Myocyte (in vitro differentiated cells): ENCODE data around the gene COL3A1. TPM values are rescaled to one million over a fixed set of nuclear protein-coding genes. Genes with fewer than 3 reads are reported as not detected.

Experiments
- DNase-seq: peaks from one replicate; pipeline ENCODE4 v3.0.0-alpha.2; 2012; ENCODE audit warnings: low read depth
- total RNA-seq: library from RNA; depleted of rRNA; stranded (reverse); fragments of >200 nt; gene quantifications from 2 replicates; pipeline ENCODE4 v1.2.3, GENCODE V29; 2014

Gene COL3A1
- total RNA-seq, 1 donor from 2014 or later: 1,311 TPM

DNA sequence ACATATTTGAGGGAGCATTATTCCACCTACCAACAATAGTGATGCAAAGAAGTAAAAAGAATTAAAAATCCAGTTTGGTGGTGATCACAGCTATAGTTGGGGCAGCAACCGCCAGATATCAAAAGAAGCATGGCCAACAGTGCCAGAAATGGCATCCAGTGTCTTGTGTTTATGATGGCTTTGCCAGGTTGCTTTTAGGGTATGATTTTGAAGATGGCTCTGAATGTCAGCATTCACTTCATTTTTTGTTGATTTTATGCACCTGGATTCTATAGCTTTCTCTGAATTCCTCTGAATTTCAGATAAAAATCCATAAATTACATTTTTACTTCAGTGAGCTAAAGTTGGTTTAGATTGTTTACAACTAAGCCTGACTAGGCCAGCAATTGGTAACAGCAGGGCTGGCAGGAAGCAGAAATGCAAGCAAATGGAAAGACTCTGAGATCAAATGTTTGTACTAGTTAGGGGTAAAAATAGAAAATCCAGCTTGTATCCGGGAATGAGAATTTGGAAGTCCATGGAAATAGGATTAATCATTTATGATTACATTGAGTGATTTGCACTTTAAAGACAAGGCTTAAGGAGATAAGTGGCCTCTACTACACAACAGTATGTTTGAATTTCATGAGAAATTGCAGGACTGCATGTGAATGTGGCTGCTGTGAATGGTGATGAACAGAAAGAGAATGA lies 40.4 kb downstream of the COL3A1 start:
- DNase-seq: peak; percentile 36

GRCh38 chr2:189015359-189015758 lies 41.2 kb downstream of the COL3A1 start:
- DNase-seq: no peak

GRCh38 chr2:189016311-189016861 lies 42.2 kb downstream of the COL3A1 start:
- no peak for DNase-seq

DNA sequence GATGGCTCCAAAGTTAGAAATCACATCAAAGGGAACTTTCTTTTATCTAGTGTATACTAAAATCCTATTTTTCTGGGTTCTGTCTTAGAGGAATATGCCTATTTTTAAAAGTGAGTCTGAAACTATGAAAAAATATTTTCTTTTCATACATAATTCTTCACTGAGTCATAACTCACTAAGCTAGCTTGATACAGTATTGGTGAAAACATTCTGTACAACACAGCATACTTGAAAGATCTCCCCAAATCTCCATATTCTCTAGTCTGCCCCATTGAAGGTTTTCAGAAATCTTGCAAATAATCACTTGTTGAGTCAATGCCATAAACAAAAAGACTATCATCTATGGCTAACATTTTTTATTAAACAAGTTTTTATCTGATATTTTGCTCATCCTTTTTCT lies 44.5 kb downstream of the COL3A1 start:
- no peak for DNase-seq

DNA sequence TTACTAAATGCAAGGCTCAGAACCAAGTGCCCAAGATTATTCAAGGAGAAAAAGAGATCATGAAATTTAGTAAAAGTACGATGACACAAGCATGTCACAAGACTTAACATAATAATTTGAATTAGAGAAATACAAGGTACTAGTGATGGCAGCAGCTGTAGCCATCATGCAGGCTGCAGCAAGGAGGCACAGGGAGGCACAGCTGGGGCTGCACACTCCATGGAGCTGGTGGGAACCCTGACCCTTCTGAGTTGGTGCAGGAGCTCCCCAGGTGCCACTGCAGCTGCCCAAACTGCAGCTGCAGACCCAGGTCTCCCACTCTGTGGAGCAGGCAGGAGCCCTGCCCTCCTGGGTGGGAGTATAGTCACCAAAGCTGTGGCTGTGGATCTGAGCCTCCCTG lies 46.0 kb downstream of the COL3A1 start:
- peak; percentile 30 for DNase-seq

DNA sequence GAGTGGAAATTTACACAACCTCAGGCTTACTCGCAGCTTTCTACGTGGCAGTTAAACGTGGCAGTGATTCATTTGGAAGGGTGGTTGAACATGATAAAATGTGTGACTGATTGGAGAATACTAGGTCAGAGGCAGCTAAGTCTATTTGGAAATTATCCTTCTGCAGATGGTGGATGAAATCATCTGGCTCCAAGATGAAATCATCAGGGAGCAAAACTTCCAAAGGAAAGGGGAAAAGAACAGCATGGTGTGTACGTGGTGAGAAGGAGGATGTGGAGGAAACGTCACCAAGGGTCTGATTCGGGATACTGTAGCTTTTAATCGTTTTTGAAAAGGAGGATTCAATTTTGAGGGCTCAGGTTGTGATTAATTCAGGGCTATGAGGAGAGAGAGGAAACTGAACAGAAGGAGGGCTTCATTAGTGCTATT lies 47.9 kb downstream of the COL3A1 start:
- no peak for DNase-seq

- no peak for DNase-seq
Observed at GRCh38 chr2:189022492-189022891, 48.3 kb downstream of the COL3A1 start.

DNA sequence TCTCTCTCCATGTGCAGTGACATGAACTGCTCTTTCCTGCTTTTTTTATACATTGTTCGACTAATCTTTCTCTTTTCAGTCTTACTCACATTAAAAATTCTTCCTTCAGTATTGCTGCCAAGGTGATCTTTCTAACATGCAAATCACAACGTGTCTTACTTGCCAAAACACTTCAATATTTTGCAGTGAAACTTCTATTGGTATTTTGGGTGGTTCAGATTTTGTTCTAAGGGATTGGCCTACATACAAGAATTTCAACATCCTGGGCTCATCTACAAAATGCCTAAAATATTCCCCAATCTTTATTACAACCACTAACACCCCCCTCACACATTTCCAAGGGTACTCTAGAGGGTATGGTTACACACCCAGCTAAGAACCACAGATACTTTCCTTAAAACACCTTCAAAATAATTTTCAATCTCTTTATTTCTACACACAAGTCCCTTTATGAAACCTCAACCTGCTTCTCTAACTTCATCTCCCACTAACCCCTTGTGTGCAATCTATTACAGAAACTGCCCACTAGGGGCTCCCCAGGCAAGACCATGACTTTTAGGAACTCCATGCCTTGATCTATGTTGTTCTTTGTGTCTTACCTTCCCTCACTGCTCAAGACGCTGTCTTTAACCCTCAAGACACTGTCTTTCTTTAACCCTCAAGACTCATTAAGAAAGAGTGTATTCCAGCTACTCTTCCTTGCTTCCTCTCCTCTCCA lies 50.9 kb downstream of the COL3A1 start:
- DNase-seq: no peak

GRCh38 chr2:189037518-189037917 lies 63.3 kb downstream of the COL3A1 start:
- DNase-seq: no peak

DNA sequence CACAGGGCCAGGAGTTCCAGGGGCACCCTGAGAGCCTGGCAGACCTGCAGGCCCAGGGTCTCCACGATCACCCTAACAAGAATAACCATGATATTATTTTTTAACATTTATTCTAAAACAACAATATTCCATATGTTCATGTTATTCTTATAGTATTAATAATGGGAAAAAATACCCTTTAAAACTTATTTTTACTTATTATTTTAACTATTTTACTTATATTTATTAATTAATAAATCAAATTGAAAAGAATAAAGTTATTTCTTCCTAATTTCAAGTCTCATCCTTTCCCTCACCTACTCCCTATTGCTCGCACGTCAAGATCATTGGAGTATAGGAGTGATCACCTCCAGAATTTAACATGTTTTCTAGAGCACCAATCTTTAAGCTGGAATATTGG lies 71.7 kb downstream of the COL3A1 start:
- DNase-seq: no peak

GRCh38 chr2:189046320-189046719 lies 72.1 kb downstream of the COL3A1 start:
- no peak for DNase-seq

- no peak for DNase-seq
Observed at GRCh38 chr2:189047171-189047888, 73.2 kb downstream of the COL3A1 start.

- no peak for DNase-seq
Observed at GRCh38 chr2:189048189-189048588, 74.0 kb downstream of the COL3A1 start.

- DNase-seq: no peak
Observed at GRCh38 chr2:189049709-189050164, 75.6 kb downstream of the COL3A1 start.

DNA sequence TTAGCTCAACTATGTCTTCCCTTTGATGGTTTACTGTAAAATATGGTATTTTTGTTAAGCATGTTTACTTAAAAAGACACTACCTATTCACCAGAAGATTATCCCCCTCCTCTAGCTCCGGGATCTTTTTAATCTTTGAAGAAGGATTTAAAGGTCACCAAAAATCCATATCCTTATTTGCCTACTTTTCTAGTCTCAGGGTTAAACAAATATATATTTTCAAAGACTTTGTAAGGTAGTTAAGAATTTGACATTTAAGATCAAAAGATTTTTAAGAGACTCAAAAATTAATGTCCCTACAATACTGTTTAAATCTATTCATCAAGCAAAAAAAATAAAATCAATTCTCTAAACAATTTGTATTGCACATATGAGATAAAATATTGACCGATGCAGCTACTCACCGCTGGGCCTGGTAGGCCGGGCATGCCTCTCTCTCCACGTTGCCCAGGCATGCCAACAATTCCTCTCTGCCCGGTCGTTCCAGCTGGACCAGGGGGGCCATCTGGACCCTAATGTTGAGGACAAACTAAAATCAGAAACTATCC lies 76.1 kb downstream of the COL3A1 start:
- no peak for DNase-seq

- no peak for DNase-seq
Observed at GRCh38 chr2:189056200-189057106, 82.3 kb downstream of the COL3A1 start.

DNA sequence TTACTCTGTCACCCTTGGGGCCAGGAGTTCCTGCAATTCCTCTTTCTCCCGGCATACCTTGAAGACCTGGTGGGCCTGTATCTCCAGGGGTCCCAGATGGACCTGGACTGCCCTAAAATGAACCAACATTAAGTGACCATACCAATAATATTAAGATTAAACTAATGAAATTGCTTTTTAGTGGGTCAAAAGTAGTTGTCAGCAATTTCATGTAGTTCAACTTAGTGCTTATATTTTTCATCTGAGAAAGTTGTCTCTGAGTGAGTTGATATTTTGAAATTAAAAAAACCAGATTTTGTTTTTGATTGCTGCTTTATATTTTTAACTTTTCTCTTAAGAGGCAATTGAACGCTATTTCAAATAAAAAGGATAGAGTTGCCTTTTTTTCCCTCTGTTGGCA lies 83.1 kb downstream of the COL3A1 start:
- DNase-seq: no peak

DNA sequence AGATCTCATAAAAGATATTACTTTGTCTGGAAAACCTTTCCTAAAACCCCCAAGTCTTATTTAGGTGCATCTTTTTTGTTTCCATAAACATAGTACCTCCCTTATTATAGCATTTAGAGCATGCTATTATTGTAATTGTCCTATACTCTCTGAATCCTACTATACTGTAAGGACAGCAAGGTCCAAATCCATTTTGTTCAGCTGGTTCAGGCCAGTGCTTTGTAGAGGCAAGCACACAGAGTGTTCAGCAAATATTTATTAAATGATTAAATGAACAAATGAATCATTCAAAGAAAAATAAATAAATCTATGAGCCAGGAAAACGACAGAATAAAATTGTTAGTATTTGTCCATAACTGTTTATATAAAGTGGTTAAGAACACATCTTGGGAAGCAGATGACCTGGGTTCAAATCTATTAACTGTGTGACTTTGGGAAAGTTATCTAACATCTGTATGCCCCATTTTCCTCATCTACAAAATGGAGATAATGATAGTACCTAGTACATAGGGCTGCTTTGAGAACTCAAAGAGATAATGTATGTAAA lies 86.0 kb downstream of the COL3A1 start:
- DNase-seq: no peak
